Raji (cell line): ENCODE data around the gene PTPN1.

Source experiments
- POLR2A ChIP-seq: IDR thresholded peaks from 2 replicates; pipeline ENCODE4 v1.6.1; 2011; ENCODE audit warnings: low read depth, low read length, control low read depth; ENCODE audit not compliant: insufficient read depth

The PTPN1 gene

GRCh38 chr20:50509923-50510705 is at the start of gene PTPN1:
Gene PTPN1, plus strand, starts transcription at chr20:50510383. Its CDS starts 145 bp downstream, at chr20:50510528.
- TF ChIP-seq POLR2A = peak; percentile 94

- TF ChIP-seq POLR2A = no peak
Measured at GRCh38 chr20:50460608-50461267, 49.4 kb upstream of the PTPN1 start.

DNA sequence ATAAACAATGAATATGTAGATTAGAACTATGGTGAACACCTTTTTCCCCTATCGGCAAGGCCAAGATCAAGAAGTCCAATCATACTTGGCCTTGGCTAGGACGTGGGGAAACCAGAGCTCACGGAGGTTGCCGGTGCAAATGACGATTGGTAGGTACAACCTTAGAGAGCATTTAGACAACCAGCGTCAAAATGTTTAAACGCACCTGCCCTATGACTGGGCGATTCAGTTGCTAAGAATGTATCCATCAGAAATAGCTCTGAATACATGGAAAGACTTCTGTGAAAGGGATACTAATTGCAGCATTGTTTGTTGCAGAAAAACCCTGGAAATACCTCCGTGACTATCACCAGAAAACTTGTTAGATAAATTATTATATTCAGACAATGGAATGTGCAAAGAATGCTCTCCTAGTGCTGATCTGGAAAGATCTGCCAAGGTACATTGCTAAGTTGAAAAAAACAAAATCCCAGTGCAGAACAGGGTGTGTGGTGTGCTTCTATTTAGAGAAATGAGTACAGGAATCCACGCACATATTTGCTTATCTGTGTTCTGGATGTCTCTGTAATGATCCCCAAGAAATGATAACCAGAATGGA is 48.0 kb upstream of the PTPN1 start:
- TF ChIP-seq POLR2A = no peak

- TF ChIP-seq POLR2A = no peak
Measured at GRCh38 chr20:50464026-50464724, 46.0 kb upstream of the PTPN1 start.

DNA sequence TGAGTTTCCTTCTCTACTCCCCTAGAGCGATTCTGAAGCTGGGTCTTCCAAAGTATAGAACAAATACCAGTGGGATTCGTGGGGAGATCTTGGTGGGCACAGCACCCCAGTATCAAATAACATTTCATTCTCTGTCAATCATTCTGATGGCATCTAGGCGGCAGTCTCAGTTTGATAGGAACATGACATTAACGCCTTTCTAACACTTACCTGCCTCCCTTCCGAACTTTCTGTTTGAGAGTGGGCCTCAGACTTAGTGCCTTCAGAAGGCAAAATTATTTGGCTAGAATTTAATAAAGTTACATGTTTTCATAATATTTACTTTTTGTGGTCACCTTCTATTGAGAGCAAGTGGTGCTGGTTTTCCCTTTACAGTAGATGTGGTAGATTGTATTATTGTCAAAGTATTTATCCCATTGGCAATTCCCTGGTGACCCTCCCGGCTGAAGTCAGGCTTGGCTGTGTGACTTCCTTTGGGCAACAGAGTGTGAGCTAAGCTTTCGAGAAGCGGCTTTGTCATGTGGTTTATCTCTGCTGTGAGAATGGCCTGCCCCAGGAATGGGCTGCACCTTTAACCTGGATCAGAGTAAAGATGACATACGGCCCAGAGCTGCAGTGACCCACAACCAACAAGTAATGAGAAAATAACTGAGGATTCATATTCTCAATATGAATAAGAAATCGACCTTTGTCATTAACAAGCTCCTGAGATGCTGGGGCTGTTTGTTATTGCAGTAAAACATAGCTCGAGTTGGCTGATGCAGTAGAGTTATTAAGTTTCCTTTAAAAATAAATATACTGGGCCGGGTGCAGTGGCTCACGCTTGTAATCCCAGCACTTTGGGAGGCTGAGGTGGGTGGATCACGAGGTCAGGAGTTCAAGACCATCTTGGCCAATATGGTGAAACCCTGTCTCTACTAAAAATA is 45.2 kb upstream of the PTPN1 start:
- no peak for TF ChIP-seq POLR2A

GRCh38 chr20:50467174-50467573 is 43.0 kb upstream of the PTPN1 start:
- TF ChIP-seq POLR2A = no peak

- no peak for TF ChIP-seq POLR2A
Measured at GRCh38 chr20:50467718-50468356, 42.3 kb upstream of the PTPN1 start.

DNA sequence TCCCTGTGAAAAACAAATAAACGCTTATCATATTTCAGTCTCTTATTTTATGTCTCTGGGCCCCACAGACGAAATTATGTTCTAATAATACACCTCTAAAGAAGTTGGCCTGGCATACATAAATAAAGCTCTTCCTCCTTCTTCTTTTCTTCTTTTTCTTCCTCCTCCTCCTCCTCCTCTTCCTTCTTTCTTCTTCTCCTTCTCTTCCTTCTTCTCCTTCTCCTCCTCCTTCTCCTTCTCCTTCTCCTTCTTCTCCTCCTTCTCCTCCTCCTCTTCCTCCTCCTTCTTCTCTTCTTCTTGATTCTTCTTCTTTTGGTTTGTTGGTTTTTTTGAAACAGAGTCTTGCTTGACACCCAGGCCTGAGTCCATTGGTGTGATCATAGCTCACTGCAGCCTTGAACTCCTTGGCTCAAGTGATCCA is 41.8 kb upstream of the PTPN1 start:
- no peak for TF ChIP-seq POLR2A

- no peak for TF ChIP-seq POLR2A
Measured at GRCh38 chr20:50469176-50469723, 40.9 kb upstream of the PTPN1 start.

GRCh38 chr20:50469796-50470195 is 40.4 kb upstream of the PTPN1 start:
- no peak for TF ChIP-seq POLR2A

DNA sequence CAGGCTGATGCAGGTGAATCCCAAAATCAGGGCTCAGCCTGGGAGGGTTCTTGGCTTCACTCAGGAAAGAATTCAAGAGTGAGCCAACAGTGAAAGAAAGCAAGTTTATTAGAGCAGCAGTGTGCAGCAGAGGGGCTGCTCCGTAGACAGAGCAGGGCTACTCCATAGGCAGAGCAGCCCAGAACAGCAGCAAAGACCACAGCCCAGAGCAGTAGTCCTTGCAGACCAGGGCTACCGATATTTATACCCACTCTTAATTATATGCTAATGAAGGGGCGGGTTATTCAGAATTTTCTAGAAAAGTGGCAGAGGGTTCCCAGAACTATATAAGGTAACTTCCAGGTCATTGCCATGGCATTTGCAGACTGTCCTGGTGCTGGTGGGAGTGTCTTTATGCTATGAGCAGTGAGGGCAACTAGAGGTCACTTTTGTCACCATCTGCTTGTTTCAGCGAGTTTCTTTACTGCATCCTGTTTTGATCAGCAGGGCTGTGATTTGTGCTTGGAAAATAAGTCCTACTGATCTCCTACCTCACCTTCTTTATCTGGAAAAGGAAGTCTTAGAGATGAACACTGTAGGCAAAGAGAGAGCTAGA is 39.8 kb upstream of the PTPN1 start:
- no peak for TF ChIP-seq POLR2A

DNA sequence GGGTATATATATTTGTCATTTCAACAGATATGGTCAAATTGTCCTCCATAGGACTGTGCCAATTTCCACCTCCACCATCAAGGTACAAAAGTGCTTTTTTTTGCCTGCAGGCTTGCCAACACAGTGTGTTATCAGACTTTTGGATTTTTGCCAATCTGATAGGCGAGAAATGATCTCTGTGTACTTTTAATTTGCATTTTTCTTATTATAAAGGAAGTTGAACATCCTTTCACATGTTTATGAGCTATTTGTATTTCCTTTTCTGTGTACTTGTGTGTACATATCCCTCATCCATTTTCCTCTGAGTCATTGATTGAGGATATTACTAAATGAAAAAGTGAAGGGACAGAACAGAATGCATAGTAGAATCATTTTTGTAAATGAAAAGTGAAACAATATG is 39.0 kb upstream of the PTPN1 start:
- no peak for TF ChIP-seq POLR2A

GRCh38 chr20:50472693-50473664 is 37.2 kb upstream of the PTPN1 start:
- no peak for TF ChIP-seq POLR2A
